Liver (tissue), 9 donors: ENCODE measurements around the gene FNBP1. TPM values are rescaled to one million over a fixed set of nuclear protein-coding genes. Genes with fewer than 3 reads are reported as not detected.

Experiments used
- DNase-seq: peaks from one replicate; pipeline ENCODE4 v3.0.0-alpha.2; 2017; ENCODE audit warnings: low spot score
- H3K27ac ChIP-seq, 2 donors: one replicate each; pipeline ENCODE4 v1.7.0; 2013; ENCODE audit warnings: inconsistent platforms in 2 of 2, low read length in 2 of 2, control low read depth in 1 of 2, low read depth in 1 of 2, mild to moderate bottlenecking in 1 of 2
- H3K27me3 ChIP-seq, 4 donors: one replicate each; pipeline versions ENCODE4 v1.6.1 to v1.7.0; 2013; ENCODE audit warnings: low read length in 3 of 4, inconsistent platforms in 1 of 4, mild to moderate bottlenecking in 1 of 4, moderate library complexity in 1 of 4; ENCODE audit not compliant: control insufficient read depth in 4 of 4, insufficient read depth in 4 of 4
- H3K36me3 ChIP-seq, 4 donors: one replicate each; pipeline versions ENCODE4 v1.6.1 to v1.7.0; 2013; ENCODE audit warnings: low read length in 3 of 4, mild to moderate bottlenecking in 3 of 4, low read depth in 1 of 4, moderate library complexity in 1 of 4; ENCODE audit not compliant: control insufficient read depth in 4 of 4, insufficient read depth in 3 of 4
- H3K4me1 ChIP-seq, 4 donors: one replicate each; pipeline versions ENCODE4 v1.6.1 to v1.7.0; 2013; ENCODE audit warnings: low read length in 3 of 4, mild to moderate bottlenecking in 3 of 4, moderate library complexity in 1 of 4; ENCODE audit not compliant: control insufficient read depth in 4 of 4, insufficient read depth in 4 of 4
- H3K4me3 ChIP-seq, 3 donors: one replicate each; pipeline versions ENCODE4 v1.6.1 to v1.7.0; 2013; ENCODE audit warnings: low read length in 3 of 3, control low read depth in 1 of 3, low read depth in 1 of 3, mild to moderate bottlenecking in 1 of 3
- H3K9ac ChIP-seq, 2 donors: one replicate each; pipeline ENCODE4 v1.7.0; 2013; ENCODE audit warnings: low read length in 2 of 2, mild to moderate bottlenecking in 2 of 2, moderate library complexity in 2 of 2, control low read depth in 1 of 2, low read depth in 1 of 2
- H3K9me3 ChIP-seq, 4 donors: one replicate each; pipeline versions ENCODE4 v1.6.1 to v1.7.0; 2013; ENCODE audit warnings: low read length in 3 of 4; ENCODE audit not compliant: control insufficient read depth in 4 of 4
- ATF3 ChIP-seq: IDR thresholded peaks from 2 replicates; pipeline ENCODE4 v1.6.1; 2016; ENCODE audit warnings: antibody characterized with exemption
- CTCF ChIP-seq: fragments of 150-350 bp; IDR thresholded peaks from 2 replicates; pipeline ENCODE4 v1.5.1; 2017; ENCODE audit warnings: improper control_type of control experiment, low read depth, low read length; ENCODE audit not compliant: missing input control
- EGR1 ChIP-seq, 2 donors: IDR thresholded peaks; 2 replicates each; pipeline ENCODE4 v1.6.1; 2016 to 2018; ENCODE audit warnings: antibody characterized with exemption in 2 of 2, low read depth in 2 of 2
- FOXA1 ChIP-seq: IDR thresholded peaks from 2 replicates; pipeline ENCODE4 v1.6.1; 2016; ENCODE audit warnings: antibody characterized with exemption
- FOXA2 ChIP-seq: IDR thresholded peaks from 2 replicates; pipeline ENCODE4 v1.6.1; 2016; ENCODE audit warnings: antibody characterized with exemption
- GABPA ChIP-seq, 2 donors: IDR thresholded peaks in 1 of 2; conservative IDR thresholded peaks in 1 of 2; 2 replicates each; pipeline ENCODE4 v1.6.1; 2016; ENCODE audit warnings: antibody characterized with exemption in 2 of 2, mild to moderate bottlenecking in 1 of 2, moderate library complexity in 1 of 2
- HNF4A ChIP-seq, 2 donors: conservative IDR thresholded peaks; 2 replicates each; pipeline ENCODE4 v1.6.1; 2016; ENCODE audit warnings: antibody characterized with exemption in 2 of 2, mild to moderate bottlenecking in 2 of 2
- HNF4G ChIP-seq: IDR thresholded peaks from 2 replicates; pipeline ENCODE4 v1.6.1; 2016; ENCODE audit warnings: antibody characterized with exemption
- JUND ChIP-seq, 2 donors: IDR thresholded peaks; 2 replicates each; pipeline ENCODE4 v1.6.1; 2016; ENCODE audit warnings: antibody characterized with exemption in 2 of 2
- MAX ChIP-seq: IDR thresholded peaks from 2 replicates; pipeline ENCODE4 v1.6.1; 2016; ENCODE audit warnings: antibody characterized with exemption
- NR2F2 ChIP-seq: IDR thresholded peaks from 2 replicates; pipeline ENCODE4 v1.6.1; 2016; ENCODE audit warnings: antibody characterized with exemption
- RAD21 ChIP-seq, 2 donors: IDR thresholded peaks; 2 replicates each; pipeline ENCODE4 v1.6.1; 2016; ENCODE audit warnings: antibody characterized with exemption in 2 of 2, mild to moderate bottlenecking in 2 of 2
- REST ChIP-seq: IDR thresholded peaks from 2 replicates; pipeline ENCODE4 v1.6.1; 2016; ENCODE audit warnings: antibody characterized with exemption, mild to moderate bottlenecking
- RXRA ChIP-seq, 2 donors: IDR thresholded peaks; 2 replicates each; pipeline ENCODE4 v1.6.1; 2017 to 2018; ENCODE audit warnings: antibody characterized with exemption in 2 of 2, mild to moderate bottlenecking in 1 of 2
- SP1 ChIP-seq: IDR thresholded peaks from 2 replicates; pipeline ENCODE4 v1.6.1; 2018; ENCODE audit warnings: antibody characterized with exemption, mild to moderate bottlenecking
- TAF1 ChIP-seq: conservative IDR thresholded peaks from 2 replicates; pipeline ENCODE4 v1.6.1; 2016; ENCODE audit warnings: antibody characterized with exemption, mild to moderate bottlenecking
- YY1 ChIP-seq: IDR thresholded peaks from 2 replicates; pipeline ENCODE4 v1.6.1; 2016; ENCODE audit warnings: antibody characterized with exemption, mild to moderate bottlenecking
- ZBTB33 ChIP-seq: IDR thresholded peaks from 2 replicates; pipeline ENCODE4 v1.6.1; 2016; ENCODE audit warnings: antibody characterized with exemption
- WGBS: extraction: QIAGEN DNeasy Blood & Tissue Kit; methylation state at CpG from one replicate; pipeline ENCODE4 v1.1.7; 2013; 5-methylcytosine and 5-hydroxymethylcytosine counted together
- polyA plus RNA-seq, 2 donors: library from polyadenylated mRNA; stranded (reverse) in 1 of 2; unstranded in 1 of 2; fragments of 200-250 nt in 1 of 2; fragments of >200 nt in 1 of 2; fragmentation: Nextera tagmentation in 1 of 2; extraction: Ambion mirVana in 1 of 2; gene quantifications; one replicate each; pipeline versions ENCODE4 v1.2.1 to v1.2.3, GENCODE V29; 2013 to 2015
- total RNA-seq, 2 donors: library from RNA; depleted of rRNA; stranded (reverse); fragments of >200 nt; gene quantifications; one replicate each; pipeline ENCODE4 v1.2.3, GENCODE V29; 2014
- donor health status: healthy.
- donor health status: healthy.
- donor health status: healthy.
- donor health status: healthy.
- donor health status: healthy.

The FNBP1 gene
- total and polyA plus RNA-seq, 4 donors: 6.6 to 15.6 (median 12.3) TPM

- H3K9ac ChIP-seq: no peak overlapping the region
- no peak for TF ChIP-seq HNF4A (conservative IDR thresholded peaks at IDR 0.05)
- no peak for TF ChIP-seq EGR1 (IDR thresholded peaks at IDR 0.05; ENCODE audit: low read depth in 2 of 2)
- TF ChIP-seq FOXA2: no peak
- no peak for TF ChIP-seq HNF4G
- TF ChIP-seq NR2F2: no peak
- TF ChIP-seq FOXA1: no peak
- no peak for TF ChIP-seq ATF3
- no peak for TF ChIP-seq JUND (IDR thresholded peaks at IDR 0.05)
- TF ChIP-seq SP1: no peak
- TF ChIP-seq MAX: no peak
- no peak for TF ChIP-seq YY1
- no peak for TF ChIP-seq ZBTB33
- no peak for TF ChIP-seq CTCF
- H3K4me1 ChIP-seq: no peaks in the 10 kb centered on the region
- peaks cover 5 to 41% (median 22%) of the 10 kb centered on the region in 4 donors for H3K36me3 ChIP-seq
- DNase-seq: no peak
- H3K9me3 ChIP-seq: no peaks in the 10 kb centered on the region
- H3K27me3 ChIP-seq: no peaks in the 10 kb centered on the region
- 94% methylated on average over 6 of the region's 6 CpGs for WGBS
- H3K4me3 ChIP-seq: no peak overlapping the region
- no peak overlapping the region for H3K27ac ChIP-seq
Measured at GRCh38 chr9:129850821-129851550, 192.0 kb downstream of the FNBP1 start.

GRCh38 chr9:129849901-129850300, 193.1 kb downstream of the FNBP1 start:
- 93% methylated on average over 6 of the region's 6 CpGs for WGBS
- Histone ChIP-seq H3K27ac (no peak overlapping the region), H3K36me3 (peaks cover 4 to 36% (median 20%) of the 10 kb centered on the region in 4 donors), H3K4me1 (no peaks in the 10 kb centered on the region), H3K4me3 (no peak overlapping the region), H3K9me3 (no peaks in the 10 kb centered on the region), H3K27me3 (no peaks in the 10 kb centered on the region), H3K9ac (no peak overlapping the region)
- DNase-seq: no peak
- TF ChIP-seq NR2F2 (no peak), RXRA (IDR thresholded peaks at IDR 0.05) (no peak), JUND (IDR thresholded peaks at IDR 0.05) (no peak), TAF1 (no peak), YY1 (no peak), HNF4A (conservative IDR thresholded peaks at IDR 0.05) (no peak), GABPA (IDR thresholded peaks at IDR 0.05 in 1 of 2, conservative IDR thresholded peaks at IDR 0.05 in 1 of 2) (no peak), REST (no peak), ATF3 (no peak), RAD21 (IDR thresholded peaks at IDR 0.05) (no peak), SP1 (no peak), EGR1 (IDR thresholded peaks at IDR 0.05; ENCODE audit: low read depth in 2 of 2) (no peak), CTCF (no peak), FOXA2 (no peak), MAX (no peak), FOXA1 (no peak)
